ENCODE results near the gene TCF21. TPM values are rescaled to one million over a fixed set of nuclear protein-coding genes. Genes with fewer than 3 reads are reported as not detected.

The TCF21 gene
- total RNA-seq, 1 donor from 2014 or later: not detected

GRCh38 chr6:133854364-133855275 lies 34.3 kb upstream of the TCF21 start:
- H3K4me1 Mint-ChIP-seq (ENCODE audit: low read depth, unreplicated experiment): peaks cover 10% of the 10 kb centered on the region
- H3K36me3 Mint-ChIP-seq (ENCODE audit: unreplicated experiment): no peaks in the 10 kb centered on the region
- H3K27me3 Mint-ChIP-seq (ENCODE audit: unreplicated experiment): peaks cover 5% of the 10 kb centered on the region
- H3K4me3 Mint-ChIP-seq (ENCODE audit: unreplicated experiment): peak overlapping the region; percentile 92
- peak overlapping the region; percentile 19 for H3K27ac Mint-ChIP-seq (ENCODE audit: unreplicated experiment)
- H3K9me3 Mint-ChIP-seq (ENCODE audit: unreplicated experiment): peaks cover 2% of the 10 kb centered on the region
- peak; percentile 44 for DNase-seq
- TF ChIP-seq, protein P1, sequence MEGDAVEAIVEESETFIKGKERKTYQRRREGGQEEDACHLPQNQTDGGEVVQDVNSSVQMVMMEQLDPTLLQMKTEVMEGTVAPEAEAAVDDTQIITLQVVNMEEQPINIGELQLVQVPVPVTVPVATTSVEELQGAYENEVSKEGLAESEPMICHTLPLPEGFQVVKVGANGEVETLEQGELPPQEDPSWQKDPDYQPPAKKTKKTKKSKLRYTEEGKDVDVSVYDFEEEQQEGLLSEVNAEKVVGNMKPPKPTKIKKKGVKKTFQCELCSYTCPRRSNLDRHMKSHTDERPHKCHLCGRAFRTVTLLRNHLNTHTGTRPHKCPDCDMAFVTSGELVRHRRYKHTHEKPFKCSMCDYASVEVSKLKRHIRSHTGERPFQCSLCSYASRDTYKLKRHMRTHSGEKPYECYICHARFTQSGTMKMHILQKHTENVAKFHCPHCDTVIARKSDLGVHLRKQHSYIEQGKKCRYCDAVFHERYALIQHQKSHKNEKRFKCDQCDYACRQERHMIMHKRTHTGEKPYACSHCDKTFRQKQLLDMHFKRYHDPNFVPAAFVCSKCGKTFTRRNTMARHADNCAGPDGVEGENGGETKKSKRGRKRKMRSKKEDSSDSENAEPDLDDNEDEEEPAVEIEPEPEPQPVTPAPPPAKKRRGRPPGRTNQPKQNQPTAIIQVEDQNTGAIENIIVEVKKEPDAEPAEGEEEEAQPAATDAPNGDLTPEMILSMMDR (IDR thresholded peaks at IDR 0.05; ENCODE audit: partially characterized antibody, unreplicated experiment): no peak

DNA sequence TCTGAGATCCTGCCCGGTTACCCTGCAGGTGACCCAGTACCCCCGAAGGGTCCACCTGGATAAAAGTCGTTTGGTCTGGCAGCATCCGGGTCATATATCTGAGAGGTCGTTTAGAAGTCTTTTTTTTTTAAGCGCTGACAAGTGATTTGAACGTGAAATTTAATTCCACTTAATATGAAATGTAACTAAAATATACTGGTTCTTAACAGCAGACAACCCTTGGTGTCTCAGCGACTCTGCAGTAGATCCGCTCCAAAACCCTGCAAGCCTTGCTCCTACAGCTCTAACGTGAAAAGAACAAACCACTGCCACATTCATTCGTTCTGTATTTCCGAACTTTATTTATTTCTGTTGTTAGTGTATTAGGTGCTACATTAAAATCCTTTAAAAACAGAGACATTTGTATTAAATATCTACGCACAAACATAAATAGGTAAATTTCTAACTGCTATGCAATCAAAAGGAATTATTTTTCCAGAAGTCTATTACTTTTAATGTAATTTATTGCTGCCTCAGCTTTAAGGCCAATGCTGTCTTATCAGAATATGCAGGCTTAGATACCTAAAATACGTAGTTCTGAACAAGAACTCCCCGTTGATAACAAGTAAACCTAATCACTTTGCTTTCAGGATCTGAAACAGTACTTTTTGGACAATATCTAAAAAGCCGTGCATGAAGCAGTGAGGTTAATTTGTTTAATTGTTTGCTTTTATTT lies 33.5 kb upstream of the TCF21 start:
- peaks cover 5% of the 10 kb centered on the region for H3K27me3 Mint-ChIP-seq (ENCODE audit: unreplicated experiment)
- H3K4me3 Mint-ChIP-seq (ENCODE audit: unreplicated experiment): peak overlapping the region; percentile 92
- TF ChIP-seq, protein P1 (IDR thresholded peaks at IDR 0.05; ENCODE audit: partially characterized antibody, unreplicated experiment): no peak
- H3K36me3 Mint-ChIP-seq (ENCODE audit: unreplicated experiment): no peaks in the 10 kb centered on the region
- peaks cover 10% of the 10 kb centered on the region for H3K4me1 Mint-ChIP-seq (ENCODE audit: low read depth, unreplicated experiment)
- H3K9me3 Mint-ChIP-seq (ENCODE audit: unreplicated experiment): peaks cover 2% of the 10 kb centered on the region
- H3K27ac Mint-ChIP-seq (ENCODE audit: unreplicated experiment): no peak overlapping the region
- DNase-seq: no peak

GRCh38 chr6:133855991-133856370 lies 32.9 kb upstream of the TCF21 start:
- H3K9me3 Mint-ChIP-seq (ENCODE audit: unreplicated experiment): peaks cover 2% of the 10 kb centered on the region
- TF ChIP-seq, protein P1 (IDR thresholded peaks at IDR 0.05; ENCODE audit: partially characterized antibody, unreplicated experiment): no peak
- no peak for DNase-seq
- peaks cover 10% of the 10 kb centered on the region for H3K4me1 Mint-ChIP-seq (ENCODE audit: low read depth, unreplicated experiment)
- H3K27me3 Mint-ChIP-seq (ENCODE audit: unreplicated experiment): peaks cover 5% of the 10 kb centered on the region
- no peaks in the 10 kb centered on the region for H3K36me3 Mint-ChIP-seq (ENCODE audit: unreplicated experiment)
- no peak overlapping the region for H3K4me3 Mint-ChIP-seq (ENCODE audit: unreplicated experiment)
- no peak overlapping the region for H3K27ac Mint-ChIP-seq (ENCODE audit: unreplicated experiment)

- H3K36me3 Mint-ChIP-seq (ENCODE audit: unreplicated experiment): peaks cover 6% of the 10 kb centered on the region
- H3K27ac Mint-ChIP-seq (ENCODE audit: unreplicated experiment): no peak overlapping the region
- peaks cover 5% of the 10 kb centered on the region for H3K27me3 Mint-ChIP-seq (ENCODE audit: unreplicated experiment)
- H3K9me3 Mint-ChIP-seq (ENCODE audit: unreplicated experiment): peaks cover 2% of the 10 kb centered on the region
- H3K4me3 Mint-ChIP-seq (ENCODE audit: unreplicated experiment): no peak overlapping the region
- TF ChIP-seq, protein P1 (IDR thresholded peaks at IDR 0.05; ENCODE audit: partially characterized antibody, unreplicated experiment): no peak
- no peak for DNase-seq
- peaks cover 10% of the 10 kb centered on the region for H3K4me1 Mint-ChIP-seq (ENCODE audit: low read depth, unreplicated experiment)
Measured at GRCh38 chr6:133856911-133857310, 32.0 kb upstream of the TCF21 start.

All from glutamatergic neuron (in vitro differentiated cells).